Kidney epithelial cell (primary cell): ENCODE data around the gene IL22RA2. TPM values are rescaled to one million over a fixed set of nuclear protein-coding genes. Genes with fewer than 3 reads are reported as not detected.

Experiments
- DNase-seq: peaks from one replicate; pipeline ENCODE4 v3.0.0-alpha.2; 2010; ENCODE audit warnings: low read depth
- H3K27me3 ChIP-seq: 2 replicates; pipeline ENCODE4 v1.6.0; 2011; ENCODE audit warnings: low read length; ENCODE audit not compliant: control insufficient read depth, insufficient read depth
- H3K36me3 ChIP-seq: 2 replicates; pipeline ENCODE4 v1.5.1; 2011; ENCODE audit warnings: low read length; ENCODE audit not compliant: control insufficient read depth, insufficient read depth
- H3K4me3 ChIP-seq: 2 replicates; pipeline ENCODE4 v1.5.1; 2011; ENCODE audit warnings: low read depth, mild to moderate bottlenecking, control low read depth, low read length
- total RNA-seq: library from RNA; depleted of rRNA; stranded (reverse); fragments of >200 nt; gene quantifications from 2 replicates; pipeline ENCODE4 v1.2.3, GENCODE V29; 2015
- TF ChIP-seq, protein P1 (sequence below): IDR thresholded peaks from 2 replicates; pipeline ENCODE4 v1.5.1; 2011; ENCODE audit warnings: mild to moderate bottlenecking, moderate library complexity, low read length, control low read depth, inconsistent platforms; ENCODE audit not compliant: insufficient read depth, poor library complexity, severe bottlenecking

Gene IL22RA2
- total RNA-seq, 1 donor from 2014 or later: not detected

DNA sequence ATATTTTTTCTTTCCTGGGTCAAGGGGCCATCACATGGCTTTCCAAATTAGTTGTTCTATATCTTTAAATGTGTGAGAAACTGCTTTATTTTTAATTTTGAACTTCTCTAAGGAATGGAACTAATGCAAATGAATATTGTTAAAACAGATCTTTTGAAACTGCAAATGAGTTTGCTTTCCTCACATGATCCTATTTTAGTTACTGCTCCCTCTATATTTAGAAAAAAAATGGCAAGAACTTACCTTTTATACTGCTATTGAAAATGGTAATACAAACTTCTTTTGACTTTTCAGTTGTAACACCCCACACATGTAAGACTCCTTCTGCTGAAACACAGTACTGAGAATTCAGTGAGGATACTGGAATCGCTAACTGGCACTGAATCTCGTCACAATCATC, 29.8 kb upstream of the IL22RA2 start:
- H3K36me3 ChIP-seq: peaks cover 2% of the 10 kb centered on the region
- no peak for DNase-seq
- no peak overlapping the region for H3K4me3 ChIP-seq
- TF ChIP-seq, protein P1, sequence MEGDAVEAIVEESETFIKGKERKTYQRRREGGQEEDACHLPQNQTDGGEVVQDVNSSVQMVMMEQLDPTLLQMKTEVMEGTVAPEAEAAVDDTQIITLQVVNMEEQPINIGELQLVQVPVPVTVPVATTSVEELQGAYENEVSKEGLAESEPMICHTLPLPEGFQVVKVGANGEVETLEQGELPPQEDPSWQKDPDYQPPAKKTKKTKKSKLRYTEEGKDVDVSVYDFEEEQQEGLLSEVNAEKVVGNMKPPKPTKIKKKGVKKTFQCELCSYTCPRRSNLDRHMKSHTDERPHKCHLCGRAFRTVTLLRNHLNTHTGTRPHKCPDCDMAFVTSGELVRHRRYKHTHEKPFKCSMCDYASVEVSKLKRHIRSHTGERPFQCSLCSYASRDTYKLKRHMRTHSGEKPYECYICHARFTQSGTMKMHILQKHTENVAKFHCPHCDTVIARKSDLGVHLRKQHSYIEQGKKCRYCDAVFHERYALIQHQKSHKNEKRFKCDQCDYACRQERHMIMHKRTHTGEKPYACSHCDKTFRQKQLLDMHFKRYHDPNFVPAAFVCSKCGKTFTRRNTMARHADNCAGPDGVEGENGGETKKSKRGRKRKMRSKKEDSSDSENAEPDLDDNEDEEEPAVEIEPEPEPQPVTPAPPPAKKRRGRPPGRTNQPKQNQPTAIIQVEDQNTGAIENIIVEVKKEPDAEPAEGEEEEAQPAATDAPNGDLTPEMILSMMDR: no peak
- H3K27me3 ChIP-seq: no peaks in the 10 kb centered on the region

DNA sequence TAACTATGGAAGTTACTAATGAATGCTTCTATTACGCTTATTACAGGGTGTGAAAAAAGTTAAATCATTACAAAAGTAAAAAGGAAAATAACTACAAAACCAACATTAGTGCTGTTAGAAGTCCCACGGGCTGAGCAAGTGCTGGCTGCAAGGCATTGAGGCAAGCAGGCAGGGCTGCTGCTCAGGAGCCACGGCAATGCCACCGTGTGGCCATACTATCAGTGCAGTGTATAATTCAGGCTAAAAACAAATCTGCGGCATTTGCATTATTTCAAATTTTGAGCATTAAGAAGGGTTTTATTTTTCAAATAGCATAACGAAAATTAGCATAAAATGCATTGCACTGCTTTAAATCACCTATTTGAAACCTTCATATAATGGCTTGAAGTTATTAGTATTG, 28.6 kb upstream of the IL22RA2 start:
- Histone ChIP-seq H3K36me3 (peaks cover 2% of the 10 kb centered on the region), H3K27me3 (no peaks in the 10 kb centered on the region), H3K4me3 (no peak overlapping the region)
- no peak for DNase-seq
- TF ChIP-seq, protein P1: peak; percentile 18

DNA sequence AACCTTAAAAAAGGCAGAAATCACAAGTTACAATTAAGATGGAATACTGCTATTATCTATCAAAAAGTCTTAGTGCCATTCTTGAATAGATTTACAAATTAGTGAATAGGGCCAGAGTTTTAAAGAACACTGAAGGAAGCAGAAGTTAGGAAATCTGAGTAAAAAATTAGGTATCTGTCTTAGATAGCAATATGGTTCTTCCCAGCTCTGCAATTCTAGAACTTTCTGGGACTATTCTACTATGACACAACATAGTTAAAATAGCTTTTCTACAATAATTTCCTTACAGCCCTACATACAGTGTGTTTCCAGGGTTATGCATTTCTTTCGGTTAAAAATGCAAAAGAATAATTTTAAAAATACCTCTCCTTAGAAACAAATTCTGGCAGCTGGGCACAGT, 27.6 kb upstream of the IL22RA2 start:
- Histone ChIP-seq H3K27me3 (no peaks in the 10 kb centered on the region), H3K4me3 (no peak overlapping the region), H3K36me3 (peaks cover 2% of the 10 kb centered on the region)
- DNase-seq: no peak
- TF ChIP-seq, protein P1: no peak

DNA sequence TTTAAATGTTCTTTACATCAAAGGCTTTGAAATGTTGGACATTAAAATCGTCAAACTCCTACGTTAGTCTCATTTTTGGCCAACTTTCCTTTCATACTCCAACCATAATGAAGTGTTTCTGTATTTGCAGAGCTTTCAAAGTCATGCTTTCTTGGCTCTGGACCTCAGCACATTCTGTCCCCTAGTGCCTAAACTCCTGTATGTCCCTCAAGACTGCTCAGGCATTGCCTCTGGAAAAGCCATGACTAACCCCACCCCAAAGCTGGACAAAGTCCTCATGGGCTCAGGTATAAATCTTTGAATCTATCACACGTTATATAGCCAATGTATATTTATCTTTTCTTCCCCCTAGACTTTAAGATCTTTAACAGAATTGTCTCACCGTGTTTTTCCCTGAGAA, 26.8 kb upstream of the IL22RA2 start:
- no peak for DNase-seq
- no peaks in the 10 kb centered on the region for H3K27me3 ChIP-seq
- peaks cover 2% of the 10 kb centered on the region for H3K36me3 ChIP-seq
- H3K4me3 ChIP-seq: no peak overlapping the region
- TF ChIP-seq, protein P1: no peak

DNA sequence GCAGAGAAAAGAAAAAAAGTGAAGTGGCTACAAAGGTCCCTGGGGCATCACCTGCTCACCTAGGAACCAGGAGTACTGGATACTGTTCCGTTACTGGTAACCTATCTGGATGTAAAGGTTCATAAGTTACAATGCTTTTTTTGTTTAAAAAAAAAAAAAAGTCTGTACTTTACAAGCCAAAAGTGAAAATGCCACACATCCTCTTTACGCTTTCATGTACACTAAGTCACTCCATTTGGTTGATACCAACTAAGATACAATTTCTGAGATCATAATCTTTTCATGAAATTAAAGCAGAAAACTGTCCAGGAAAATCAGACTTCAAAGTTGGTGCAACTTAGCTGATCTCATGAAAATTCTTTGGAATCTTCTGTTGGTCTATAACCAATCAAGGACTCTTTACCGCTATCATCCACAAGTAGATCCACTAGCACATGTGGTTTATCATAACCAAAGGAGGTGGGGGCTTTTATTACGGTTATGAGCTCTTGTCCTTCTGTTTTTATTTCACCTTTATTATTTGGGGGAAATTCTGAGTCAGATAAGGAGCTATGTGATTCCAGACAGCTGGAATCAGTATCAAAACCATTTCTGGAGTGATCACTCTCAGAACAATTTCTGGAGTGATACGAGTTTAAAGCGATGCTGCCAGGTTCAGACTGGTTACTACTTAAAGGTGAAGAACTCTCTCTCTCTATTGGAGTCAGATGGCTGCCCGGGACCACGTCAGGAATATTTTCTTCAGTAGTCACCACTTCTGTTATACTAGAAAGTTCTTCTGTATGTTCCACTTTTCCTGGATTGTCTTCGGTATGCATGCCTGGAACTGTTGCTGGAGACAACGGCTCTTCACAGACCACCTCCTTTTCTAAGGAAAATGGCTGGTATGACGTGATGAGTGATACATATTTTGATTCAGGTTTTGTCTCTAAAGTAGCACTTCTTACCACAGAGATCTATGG, 24.5 kb upstream of the IL22RA2 start:
- Histone ChIP-seq H3K36me3 (peaks cover 2% of the 10 kb centered on the region), H3K4me3 (no peak overlapping the region), H3K27me3 (no peaks in the 10 kb centered on the region)
- DNase-seq: no peak
- TF ChIP-seq, protein P1: no peak
